H1 (cell line): ENCODE measurements around the gene PHF13. TPM values are rescaled to one million over a fixed set of nuclear protein-coding genes. Genes with fewer than 3 reads are reported as not detected.

ENCODE experiments used
- CTCF ChIA-PET: fragments of 300-600 bp; sonication (Branson Sonifier 250); formaldehyde crosslinking; loops from one replicate; lab custom pipeline; 2021; ENCODE audit not compliant: partially characterized antibody; lab: Charles Lee
- POLR2A ChIA-PET: fragments of 300-600 bp; sonication (Branson Sonifier 250); formaldehyde crosslinking; loops from one replicate; lab custom pipeline; 2021; ENCODE audit warnings: inconsistent platforms; ENCODE audit not compliant: partially characterized antibody; lab: Charles Lee
- DNase-seq, 2 experiments: peaks; one replicate each; pipeline versions ENCODE4 v3.0.0 to v3.0.0-alpha.2; 2010 to 2022; ENCODE audit warnings: low spot score in 2 of 2, low read depth in 1 of 2, mixed read lengths in 1 of 2
- FAIRE-seq: peaks from 2 replicates; lab custom pipeline; 2011; peaks lifted over from hg19 to GRCh38; lab: Jason Lieb, UNC
- H2AFZ ChIP-seq: 2 replicates; pipeline ENCODE4 v1.8.1; 2012; ENCODE audit warnings: low read length, inconsistent platforms
- H2AK5ac ChIP-seq: 2 replicates; pipeline ENCODE4 v1.6.1; 2013; ENCODE audit warnings: low read depth, low read length
- H2BK120ac ChIP-seq: replicated peaks from 2 replicates; pipeline ENCODE3; 2013; ENCODE audit warnings: low read depth, low read length, inconsistent platforms
- H2BK12ac ChIP-seq: 2 replicates; pipeline ENCODE4 v1.6.1; 2013; ENCODE audit warnings: low read depth, low read length
- H2BK15ac ChIP-seq: 2 replicates; pipeline ENCODE4 v1.6.1; 2013; ENCODE audit warnings: low read length
- H2BK20ac ChIP-seq: 2 replicates; pipeline ENCODE4 v1.6.1; 2013; ENCODE audit warnings: low read length
- H2BK5ac ChIP-seq: 2 replicates; pipeline ENCODE4 v1.6.1; 2013; ENCODE audit warnings: low read depth, low read length
- H3K14ac ChIP-seq: 2 replicates; pipeline ENCODE4 v1.6.1; 2013; ENCODE audit warnings: inconsistent platforms; ENCODE audit not compliant: insufficient read length
- H3K18ac ChIP-seq: 2 replicates; pipeline ENCODE4 v1.6.1; 2013; ENCODE audit warnings: low read length; ENCODE audit errors: extremely low read depth
- H3K23ac ChIP-seq: 2 replicates; pipeline ENCODE4 v1.6.1; 2013; ENCODE audit warnings: inconsistent platforms; ENCODE audit not compliant: insufficient read length
- H3K23me2 ChIP-seq: 2 replicates; pipeline ENCODE4 v1.6.1; 2013; ENCODE audit warnings: low read depth, low read length
- H3K27ac ChIP-seq: 2 replicates; pipeline ENCODE4 v1.6.1; 2011; ENCODE audit warnings: low read depth, low read length, inconsistent platforms
- H3K27me3 ChIP-seq, 4 experiments: replicated peaks in 1 of 4; 1 replicate in 1 of 4; 2 replicates in 3 of 4; pipeline versions ENCODE4 v1.6.1 to v1.8.1; 2011 to 2013; ENCODE audit warnings: low read length in 3 of 4, mild to moderate bottlenecking in 3 of 4, inconsistent platforms in 2 of 4, mixed read lengths in 2 of 4, moderate library complexity in 1 of 4; ENCODE audit not compliant: control insufficient read depth in 3 of 4, insufficient read depth in 3 of 4; ENCODE audit errors: extremely low read depth in 1 of 4
- H3K36me3 ChIP-seq, 4 experiments: 2 replicates each; pipeline versions ENCODE4 v1.6.1 to v1.8.1; 2011 to 2013; ENCODE audit warnings: mild to moderate bottlenecking in 4 of 4, low read length in 3 of 4, moderate library complexity in 2 of 4, control low read depth in 1 of 4, inconsistent platforms in 1 of 4; ENCODE audit not compliant: insufficient read depth in 4 of 4, control insufficient read depth in 2 of 4
- H3K4ac ChIP-seq: replicated peaks from 2 replicates; pipeline ENCODE3; 2013; ENCODE audit warnings: low read length, low read depth, mixed read lengths, inconsistent platforms; ENCODE audit not compliant: insufficient read length
- H3K4me1 ChIP-seq, 4 experiments: replicated peaks in 1 of 4; 1 replicate in 1 of 4; 2 replicates in 3 of 4; pipeline versions ENCODE4 v1.6.1 to v1.8.1; 2011 to 2013; ENCODE audit warnings: low read length in 3 of 4, inconsistent platforms in 2 of 4, mixed read lengths in 1 of 4; ENCODE audit not compliant: insufficient read depth in 4 of 4, control insufficient read depth in 3 of 4
- H3K4me2 ChIP-seq, 2 experiments: 2 replicates each; pipeline versions ENCODE4 v1.6.1 to v1.8.1; 2011 to 2013; ENCODE audit warnings: low read depth in 2 of 2, low read length in 2 of 2, control low read depth in 1 of 2, inconsistent platforms in 1 of 2, mild to moderate bottlenecking in 1 of 2; ENCODE audit not compliant: insufficient read depth in 1 of 2
- H3K4me3 ChIP-seq, 4 experiments: fragments of 200-600, 300-600 bp in 1 of 4; sonication (generic), shearing (Covaris generic), sonication (Bioruptor Twin) in 1 of 4; 2 replicates each; pipeline versions ENCODE4 v1.5.1 to v1.8.1; 2011 to 2016; ENCODE audit warnings: low read length in 4 of 4, low read depth in 3 of 4, control low read depth in 2 of 4, inconsistent platforms in 2 of 4, mild to moderate bottlenecking in 2 of 4, mixed read lengths in 1 of 4, moderate library complexity in 1 of 4; ENCODE audit not compliant: insufficient read depth in 2 of 4; ENCODE audit errors: extremely low read depth in 1 of 4
- H3K56ac ChIP-seq: replicated peaks from 2 replicates; pipeline ENCODE3; 2013; ENCODE audit warnings: low read depth, mild to moderate bottlenecking, mixed read lengths, low read length, inconsistent platforms; ENCODE audit not compliant: insufficient read length
- H3K79me1 ChIP-seq: 2 replicates; pipeline ENCODE4 v1.6.1; 2013; ENCODE audit warnings: low read depth, low read length, control low read depth
- H3K79me2 ChIP-seq, 2 experiments: 2 replicates each; pipeline versions ENCODE4 v1.6.1 to v1.8.1; 2012 to 2013; ENCODE audit warnings: low read length in 2 of 2, mild to moderate bottlenecking in 2 of 2, inconsistent platforms in 1 of 2; ENCODE audit not compliant: insufficient read depth in 2 of 2, control insufficient read depth in 1 of 2
- H3K9ac ChIP-seq, 4 experiments: replicated peaks in 1 of 4; 1 replicate in 1 of 4; 2 replicates in 3 of 4; pipeline versions ENCODE4 v1.6.1 to v1.8.1; 2011 to 2013; ENCODE audit warnings: low read depth in 3 of 4, low read length in 3 of 4, control low read depth in 2 of 4, mild to moderate bottlenecking in 2 of 4, moderate library complexity in 2 of 4, inconsistent platforms in 1 of 4; ENCODE audit errors: extremely low read depth in 1 of 4
- H3K9me3 ChIP-seq, 2 experiments: 2 replicates each; pipeline versions ENCODE4 v1.6.1 to v1.8.1; 2012 to 2013; ENCODE audit warnings: mild to moderate bottlenecking in 2 of 2, moderate library complexity in 2 of 2, control low read depth in 1 of 2, inconsistent platforms in 1 of 2, low read depth in 1 of 2, low read length in 1 of 2, mixed read lengths in 1 of 2; ENCODE audit not compliant: insufficient read depth in 2 of 2
- H4K20me1 ChIP-seq, 2 experiments: replicated peaks in 1 of 2; 2 replicates each; pipeline versions ENCODE3 to v1.8.1; 2011 to 2013; ENCODE audit warnings: inconsistent platforms in 2 of 2, low read length in 2 of 2, mild to moderate bottlenecking in 1 of 2; ENCODE audit not compliant: insufficient read depth in 2 of 2, control insufficient read depth in 1 of 2
- H4K5ac ChIP-seq: 2 replicates; pipeline ENCODE4 v1.6.1; 2013; ENCODE audit warnings: low read length, low read depth, mixed read lengths, inconsistent platforms; ENCODE audit not compliant: insufficient read length
- H4K8ac ChIP-seq: 2 replicates; pipeline ENCODE4 v1.8.0; 2013; ENCODE audit warnings: mild to moderate bottlenecking, moderate library complexity, low read length, inconsistent platforms; ENCODE audit not compliant: insufficient read depth; ENCODE audit errors: extremely low read depth
- H4K91ac ChIP-seq: replicated peaks from 2 replicates; pipeline ENCODE3; 2013; ENCODE audit warnings: low read length, mixed read lengths, inconsistent platforms; ENCODE audit not compliant: insufficient read length
- CBX5 ChIP-seq: fragments of 300-800, 300-1000 bp; sonication (generic); IDR thresholded peaks from 2 replicates; pipeline ENCODE4 v1.7.1; 2016; ENCODE audit warnings: antibody characterized with exemption, low read length, low read depth
- SIX5 ChIP-seq: IDR thresholded peaks from 2 replicates; pipeline ENCODE4 v1.6.1; 2011; ENCODE audit warnings: mild to moderate bottlenecking, low read depth, low read length
- WGBS, 2 experiments: shearing (Covaris generic) in 1 of 2; methylation state at CpG; one replicate each; pipeline versions ENCODE4 v1.1.6 to v1.1.7; 2013 to 2015; ENCODE audit warnings: low lambda C conversion rate in 2 of 2, mixed read lengths in 2 of 2, inconsistent platforms in 1 of 2, low coverage in 1 of 2, missing lambda C conversion rate in 1 of 2; ENCODE audit not compliant: insufficient replicate concordance in 2 of 2, insufficient coverage in 1 of 2, insufficient read length in 1 of 2; ENCODE audit errors: extremely low coverage in 1 of 2, missing lambda C conversion rate in 1 of 2; 5-methylcytosine and 5-hydroxymethylcytosine counted together
- polyA plus RNA-seq, 7 experiments: library from polyadenylated mRNA; depleted of rRNA in 3 of 7; stranded (reverse) in 5 of 7; unstranded in 2 of 7; fragments of >200 nt in 5 of 7; fragments of 200-250 nt in 2 of 7; gene quantifications; 1 replicate in 5 of 7; 2 replicates in 1 of 7; 4 replicates in 1 of 7; pipeline versions ENCODE4 v1.2.1 to v1.2.3, GENCODE V29; 2011 to 2013; ENCODE audit warnings: missing spikeins in 2 of 7, mixed read lengths in 2 of 7
- total RNA-seq: library from RNA; stranded (reverse); fragmentation: NEBNext Ultra II Directional; extraction: Animal tissue kit (Norgen Biotek cat#: 25700); gene quantifications from 2 replicates; pipeline ENCODE4 v1.2.1, GENCODE V29; 2021

Gene PHF13
- total and polyA plus RNA-seq, 2 of the 8 experiments (the other 6 are each of a cell fraction or from before 2014, with no cell fraction given) = 11.7 to 39.6 TPM

DNA sequence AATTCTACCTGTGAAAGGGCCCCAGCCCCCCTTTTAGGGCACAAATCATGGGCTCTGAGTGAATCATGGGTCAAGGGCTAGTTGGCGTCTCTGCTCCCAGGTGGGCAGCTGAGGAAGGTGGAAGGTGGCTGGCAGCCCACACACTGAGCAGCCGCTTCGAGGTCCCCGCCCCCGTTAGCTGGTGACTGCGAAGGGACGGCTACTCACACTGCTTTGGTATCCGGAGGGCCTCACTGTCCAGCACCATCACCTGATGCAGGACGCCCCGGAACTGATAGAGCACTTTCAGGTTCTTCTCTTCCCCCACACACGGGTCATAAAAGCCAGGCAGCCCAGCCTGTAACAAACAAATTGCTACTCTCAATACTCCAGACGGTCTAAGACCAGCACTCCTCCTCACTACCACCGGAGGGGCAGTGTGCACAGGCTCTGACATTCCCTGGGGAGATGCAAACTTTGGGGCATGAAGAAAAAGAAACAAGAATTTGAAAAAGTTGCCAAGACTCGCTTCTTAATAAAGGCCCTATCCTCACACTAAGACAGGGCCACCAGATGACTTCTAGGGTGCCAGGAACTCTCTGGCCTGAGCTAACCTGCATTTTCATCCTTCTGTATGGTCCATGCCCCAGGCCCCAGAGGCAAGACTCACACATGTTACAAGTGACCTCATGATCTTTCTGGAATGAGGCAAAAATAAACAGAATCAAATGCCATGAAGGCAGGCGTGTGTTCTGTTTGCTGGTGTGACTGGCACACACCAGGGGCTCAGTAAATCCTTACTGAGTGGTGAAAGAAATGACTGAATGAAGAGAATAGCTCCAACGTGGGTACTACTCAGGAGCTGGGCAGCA is 22.6 kb downstream of the PHF13 start:
- Histone ChIP-seq H2AFZ (no peak overlapping the region), H4K5ac (no peak overlapping the region), H3K36me3 (peaks cover 31 to 66% (median 52%) of the 10 kb centered on the region in 4 experiments), H3K4ac (no peak overlapping the region), H3K23ac (no peak overlapping the region), H2BK20ac (no peak overlapping the region), H3K27me3 (no peaks in the 10 kb centered on the region), H4K8ac (no peak overlapping the region), H4K91ac (no peak overlapping the region), H2BK12ac (no peak overlapping the region), H2BK5ac (no peak overlapping the region), H3K9me3 (no peaks in the 10 kb centered on the region), H4K20me1 (peaks cover 4 to 9% of the 10 kb centered on the region in 2 experiments), H2BK120ac (no peak overlapping the region), H3K79me2 (no peaks in the 10 kb centered on the region), H3K9ac (no peak overlapping the region), H3K18ac (no peak overlapping the region), H3K27ac (no peak overlapping the region), H3K4me3 (no peak overlapping the region), H3K23me2 (no peaks in the 10 kb centered on the region), H3K4me1 (no peaks in the 10 kb centered on the region), H3K79me1 (no peaks in the 10 kb centered on the region), H3K4me2 (no peak overlapping the region), H3K56ac (no peak overlapping the region), H3K14ac (no peak overlapping the region)
- DNase-seq (no peak), FAIRE-seq (no peak)
- POLR2A ChIA-PET = interaction anchor here (0.5 to 0.8 kb wide), 2 partner anchors 18 to 34 kb away, joined by 4 read pairs; no protein-coding TSS in a partner anchor
- WGBS, 2 experiments = 92% methylated on average over 16 of the region's 16 CpGs; no CpG with 5 or more reads in 1 of the 2 experiments
- TF ChIP-seq SIX5 (no peak), CBX5 (no peak)
- TF ChIP-seq, all 59 proteins: peak for 0
- CTCF ChIA-PET = interaction anchor here (0.6 to 3.1 kb wide), 11 partner anchors 8 to 166 kb away, joined by 3 to 28 read pairs (median 4); partner anchors contain the start of gene NOL9
- H2BK15ac ChIP-seq = no peak overlapping the region
- H2AK5ac ChIP-seq = no peak overlapping the region
